DND-41 (cell line): Measurements from ENCODE around the gene CENPH.

Source experiments
- CTCF ChIP-seq: IDR thresholded peaks from 2 replicates; pipeline ENCODE4 v1.5.1; 2012; ENCODE audit warnings: borderline replicate concordance, low read length, moderate library complexity, mild to moderate bottlenecking; ENCODE audit not compliant: poor library complexity, severe bottlenecking; ENCODE audit errors: extremely low read depth
- EZH2 ChIP-seq: IDR thresholded peaks from 3 replicates; pipeline ENCODE4 v1.6.1; 2012; ENCODE audit warnings: borderline replicate concordance, low read depth, mild to moderate bottlenecking, moderate library complexity, low read length, inconsistent platforms; ENCODE audit not compliant: severe bottlenecking

- TF ChIP-seq CTCF, result no peak
- TF ChIP-seq EZH2, result no peak
Measured at GRCh38 chr5:69212022-69212421, 22.6 kb downstream of the CENPH start.
